K562 (cell line): ENCODE measurements around the gene ANKS4B. TPM values are rescaled to one million over a fixed set of nuclear protein-coding genes. Genes with fewer than 3 reads are reported as not detected.

ENCODE experiments used
- HNRNPUL1 ChIP-seq: fragments of 200-400 bp; formaldehyde crosslinking; IDR thresholded peaks from 2 replicates; pipeline ENCODE4 v1.6.1; 2017; ENCODE audit warnings: low read length
- ILK ChIP-seq: fragments of 450-650 bp; IDR thresholded peaks from 2 replicates; pipeline ENCODE4 v1.6.1; 2016; ENCODE audit warnings: missing genetic modification characterization, low read depth, mild to moderate bottlenecking, missing compliant biosample characterization, moderate library complexity, borderline replicate concordance
- TCF3 ChIP-seq: sonication (generic); formaldehyde crosslinking; IDR thresholded peaks from 2 replicates; pipeline ENCODE4 v1.4.0; 2020; ENCODE audit warnings: mild to moderate bottlenecking, missing genetic modification reagents
- polyA plus RNA-seq, 8 experiments: library from polyadenylated mRNA; depleted of rRNA in 4 of 8; stranded (reverse) in 5 of 8; unstranded in 3 of 8; fragments of >200 nt; fragmentation: Nextera tagmentation in 2 of 8; fragmentation: Illumina TruSeq in 1 of 8; extraction: Ambion mirVana in 2 of 8; extraction: Trizol in 1 of 8; gene quantifications; 2 replicates each; pipeline versions ENCODE4 v1.2.1 to v1.2.3, GENCODE V29; 2011 to 2014; ENCODE audit warnings: inconsistent platforms in 1 of 8, missing spikeins in 1 of 8
- total RNA-seq, 7 experiments: library from RNA; depleted of rRNA in 6 of 7; stranded (reverse); fragments of >200 nt in 6 of 7; fragmentation: Illumina TruSeq in 2 of 7; extraction: Trizol in 2 of 7; gene quantifications; 2 replicates each; pipeline versions ENCODE4 v1.2.1 to v1.2.3, GENCODE V29; 2011 to 2021; ENCODE audit warnings: low replicate concordance in 1 of 7
- TF ChIP-seq, protein P1 (sequence below): sonication (generic); formaldehyde crosslinking; IDR thresholded peaks from 2 replicates; pipeline ENCODE4 v1.8.0; 2023; ENCODE audit warnings: mild to moderate bottlenecking, missing genetic modification reagents
- TF ChIP-seq, protein P2 (sequence below): fragments of 450-650 bp; IDR thresholded peaks from 2 replicates; pipeline ENCODE4 v1.6.1; 2016; ENCODE audit warnings: mild to moderate bottlenecking

ANKS4B gene
- total and polyA plus RNA-seq, 9 of the 15 experiments (the other 6 are each of a cell fraction or from before 2014, with no cell fraction given) = not detected

DNA sequence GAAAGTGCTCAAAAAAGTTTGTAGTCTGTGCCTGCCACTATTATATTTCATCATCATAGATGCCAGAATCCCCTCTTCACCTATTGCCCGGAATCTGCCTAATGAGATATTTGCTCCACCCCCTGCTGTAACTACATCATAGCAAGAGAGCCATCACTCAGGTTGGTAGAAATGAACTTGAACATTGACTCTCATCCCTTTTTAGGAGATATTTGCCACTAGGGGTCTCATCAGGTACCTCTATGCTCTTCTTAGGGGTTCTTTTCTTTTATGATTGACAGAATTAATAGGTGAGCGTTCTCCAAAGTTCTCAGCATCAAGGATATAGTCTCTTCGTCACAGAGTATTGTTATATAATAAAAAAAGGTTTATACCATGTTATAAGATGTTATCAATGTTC, 20.0 kb downstream of the ANKS4B start (continued):
- TF ChIP-seq, protein P1, sequence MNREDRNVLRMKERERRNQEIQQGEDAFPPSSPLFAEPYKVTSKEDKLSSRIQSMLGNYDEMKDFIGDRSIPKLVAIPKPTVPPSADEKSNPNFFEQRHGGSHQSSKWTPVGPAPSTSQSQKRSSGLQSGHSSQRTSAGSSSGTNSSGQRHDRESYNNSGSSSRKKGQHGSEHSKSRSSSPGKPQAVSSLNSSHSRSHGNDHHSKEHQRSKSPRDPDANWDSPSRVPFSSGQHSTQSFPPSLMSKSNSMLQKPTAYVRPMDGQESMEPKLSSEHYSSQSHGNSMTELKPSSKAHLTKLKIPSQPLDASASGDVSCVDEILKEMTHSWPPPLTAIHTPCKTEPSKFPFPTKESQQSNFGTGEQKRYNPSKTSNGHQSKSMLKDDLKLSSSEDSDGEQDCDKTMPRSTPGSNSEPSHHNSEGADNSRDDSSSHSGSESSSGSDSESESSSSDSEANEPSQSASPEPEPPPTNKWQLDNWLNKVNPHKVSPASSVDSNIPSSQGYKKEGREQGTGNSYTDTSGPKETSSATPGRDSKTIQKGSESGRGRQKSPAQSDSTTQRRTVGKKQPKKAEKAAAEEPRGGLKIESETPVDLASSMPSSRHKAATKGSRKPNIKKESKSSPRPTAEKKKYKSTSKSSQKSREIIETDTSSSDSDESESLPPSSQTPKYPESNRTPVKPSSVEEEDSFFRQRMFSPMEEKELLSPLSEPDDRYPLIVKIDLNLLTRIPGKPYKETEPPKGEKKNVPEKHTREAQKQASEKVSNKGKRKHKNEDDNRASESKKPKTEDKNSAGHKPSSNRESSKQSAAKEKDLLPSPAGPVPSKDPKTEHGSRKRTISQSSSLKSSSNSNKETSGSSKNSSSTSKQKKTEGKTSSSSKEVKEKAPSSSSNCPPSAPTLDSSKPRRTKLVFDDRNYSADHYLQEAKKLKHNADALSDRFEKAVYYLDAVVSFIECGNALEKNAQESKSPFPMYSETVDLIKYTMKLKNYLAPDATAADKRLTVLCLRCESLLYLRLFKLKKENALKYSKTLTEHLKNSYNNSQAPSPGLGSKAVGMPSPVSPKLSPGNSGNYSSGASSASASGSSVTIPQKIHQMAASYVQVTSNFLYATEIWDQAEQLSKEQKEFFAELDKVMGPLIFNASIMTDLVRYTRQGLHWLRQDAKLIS (CRISPR knock-in tag) = no peak
- TF ChIP-seq, protein P2, sequence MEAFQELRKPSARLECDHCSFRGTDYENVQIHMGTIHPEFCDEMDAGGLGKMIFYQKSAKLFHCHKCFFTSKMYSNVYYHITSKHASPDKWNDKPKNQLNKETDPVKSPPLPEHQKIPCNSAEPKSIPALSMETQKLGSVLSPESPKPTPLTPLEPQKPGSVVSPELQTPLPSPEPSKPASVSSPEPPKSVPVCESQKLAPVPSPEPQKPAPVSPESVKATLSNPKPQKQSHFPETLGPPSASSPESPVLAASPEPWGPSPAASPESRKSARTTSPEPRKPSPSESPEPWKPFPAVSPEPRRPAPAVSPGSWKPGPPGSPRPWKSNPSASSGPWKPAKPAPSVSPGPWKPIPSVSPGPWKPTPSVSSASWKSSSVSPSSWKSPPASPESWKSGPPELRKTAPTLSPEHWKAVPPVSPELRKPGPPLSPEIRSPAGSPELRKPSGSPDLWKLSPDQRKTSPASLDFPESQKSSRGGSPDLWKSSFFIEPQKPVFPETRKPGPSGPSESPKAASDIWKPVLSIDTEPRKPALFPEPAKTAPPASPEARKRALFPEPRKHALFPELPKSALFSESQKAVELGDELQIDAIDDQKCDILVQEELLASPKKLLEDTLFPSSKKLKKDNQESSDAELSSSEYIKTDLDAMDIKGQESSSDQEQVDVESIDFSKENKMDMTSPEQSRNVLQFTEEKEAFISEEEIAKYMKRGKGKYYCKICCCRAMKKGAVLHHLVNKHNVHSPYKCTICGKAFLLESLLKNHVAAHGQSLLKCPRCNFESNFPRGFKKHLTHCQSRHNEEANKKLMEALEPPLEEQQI = no peak
- TF ChIP-seq HNRNPUL1 (no peak), TCF3 (CRISPR knock-in tag) (no peak), ILK (tag) (no peak)
- TF ChIP-seq, all 486 proteins: peak for 5
